ENCODE results near the gene UIMC1.
"Not testable (repeated sequence)": the region's sequence is repeated elsewhere in the genome, so short reads cannot be mapped to it uniquely, and the experiment has no call there.

The UIMC1 gene

DNA sequence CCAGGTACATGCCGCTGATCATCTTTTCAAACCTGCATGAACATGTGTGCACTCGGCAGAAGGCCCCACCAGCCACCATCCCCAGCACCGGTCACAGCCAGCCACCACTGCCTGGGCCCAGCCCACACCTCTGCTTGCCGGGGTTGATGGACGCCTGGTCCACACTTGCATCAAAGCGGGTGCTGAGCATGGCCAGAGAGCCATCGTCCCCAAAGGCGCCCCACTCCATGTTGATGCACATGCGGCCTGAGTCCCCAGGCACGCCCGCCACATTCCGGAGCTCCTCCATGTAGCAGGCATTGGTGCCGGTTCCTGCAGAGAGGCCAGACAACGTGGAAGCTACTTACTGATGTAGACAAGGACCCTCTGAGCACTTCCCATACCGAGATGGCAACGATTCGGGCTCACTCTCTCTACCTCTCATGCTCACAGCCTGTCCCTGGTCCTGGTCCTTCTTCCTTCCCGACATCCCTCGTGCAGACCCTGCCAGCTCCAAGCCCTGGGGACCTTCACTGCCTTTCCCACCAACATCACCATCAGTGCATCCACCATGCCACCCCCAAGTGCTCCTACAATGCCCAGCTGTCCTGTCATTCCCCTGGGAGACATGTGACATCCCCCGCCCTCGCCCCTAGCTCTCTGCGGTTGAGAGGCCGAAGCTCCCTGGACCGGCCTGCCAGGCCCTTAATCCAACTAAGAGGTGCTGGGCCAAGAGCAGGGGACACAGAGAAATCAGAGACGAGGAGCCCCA lies 124.6 kb downstream of the UIMC1 start:
- no peak for DNase-seq

- DNase-seq: no peak
Observed at GRCh38 chr5:176881021-176881749, 125.4 kb downstream of the UIMC1 start.

DNA sequence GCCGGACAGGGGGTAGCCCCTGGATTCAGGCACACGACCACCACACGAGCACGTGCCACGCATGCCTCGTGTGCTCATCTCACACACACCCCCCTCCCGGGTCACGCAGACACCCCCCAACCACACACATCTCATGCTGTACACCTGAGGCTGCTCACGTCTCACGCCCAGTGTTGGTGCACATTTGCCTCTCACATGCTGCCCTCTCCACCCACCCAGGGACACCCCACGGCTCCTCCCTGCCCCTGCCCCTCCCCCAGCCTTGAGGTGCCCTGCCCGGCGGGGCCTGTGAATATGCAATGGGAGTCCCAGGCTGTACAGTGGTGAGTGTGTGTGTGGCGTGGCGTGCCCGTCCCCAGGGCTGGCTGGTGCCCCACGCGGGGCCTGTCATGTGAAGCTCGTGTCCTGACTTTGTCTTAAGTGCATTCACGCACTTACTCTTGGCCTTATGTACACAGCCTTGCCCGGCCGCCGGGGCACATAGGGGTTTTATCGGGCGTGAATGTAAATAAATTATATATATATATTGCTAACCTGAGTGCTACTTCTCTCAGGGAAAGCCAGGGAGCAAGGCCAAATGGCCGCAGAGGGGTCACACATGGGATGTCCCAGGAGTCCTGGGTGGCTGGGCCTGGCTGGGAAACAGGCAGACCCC lies 126.1 kb downstream of the UIMC1 start:
- DNase-seq: no peak

DNA sequence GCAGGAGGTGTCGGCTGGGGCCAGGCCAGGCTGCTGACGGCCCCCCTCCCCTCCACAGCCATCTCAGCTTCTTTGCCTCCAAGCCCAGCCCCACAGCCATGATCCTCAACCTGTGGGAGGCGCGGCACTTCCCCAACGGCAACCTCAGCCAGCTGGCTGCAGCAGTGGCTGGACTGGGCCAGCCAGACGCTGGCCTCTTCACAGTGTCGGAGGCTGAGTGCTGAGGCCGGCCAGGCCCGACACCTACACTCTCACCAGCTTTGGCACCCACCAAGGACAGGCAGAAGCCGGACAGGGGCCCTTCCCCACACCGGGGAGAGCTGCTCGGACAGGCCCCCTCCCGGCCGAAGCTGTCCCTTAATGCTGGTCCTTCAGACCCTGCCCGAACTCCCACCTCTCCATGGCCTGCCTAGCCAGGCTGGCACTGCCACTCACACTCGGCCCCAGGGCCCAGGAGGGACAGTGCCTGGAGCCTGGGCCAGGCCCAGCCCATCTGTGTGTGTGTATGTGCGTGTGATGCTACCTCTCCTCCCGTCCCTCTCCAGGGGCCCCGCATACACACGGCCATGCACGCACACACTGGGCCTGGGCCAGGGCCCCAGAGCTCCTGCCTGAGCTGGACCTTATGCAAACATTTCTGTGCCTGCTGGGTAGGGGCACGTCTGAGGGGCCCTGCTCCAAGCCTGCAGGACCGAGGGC lies 126.8 kb downstream of the UIMC1 start:
- no peak for DNase-seq

DNA sequence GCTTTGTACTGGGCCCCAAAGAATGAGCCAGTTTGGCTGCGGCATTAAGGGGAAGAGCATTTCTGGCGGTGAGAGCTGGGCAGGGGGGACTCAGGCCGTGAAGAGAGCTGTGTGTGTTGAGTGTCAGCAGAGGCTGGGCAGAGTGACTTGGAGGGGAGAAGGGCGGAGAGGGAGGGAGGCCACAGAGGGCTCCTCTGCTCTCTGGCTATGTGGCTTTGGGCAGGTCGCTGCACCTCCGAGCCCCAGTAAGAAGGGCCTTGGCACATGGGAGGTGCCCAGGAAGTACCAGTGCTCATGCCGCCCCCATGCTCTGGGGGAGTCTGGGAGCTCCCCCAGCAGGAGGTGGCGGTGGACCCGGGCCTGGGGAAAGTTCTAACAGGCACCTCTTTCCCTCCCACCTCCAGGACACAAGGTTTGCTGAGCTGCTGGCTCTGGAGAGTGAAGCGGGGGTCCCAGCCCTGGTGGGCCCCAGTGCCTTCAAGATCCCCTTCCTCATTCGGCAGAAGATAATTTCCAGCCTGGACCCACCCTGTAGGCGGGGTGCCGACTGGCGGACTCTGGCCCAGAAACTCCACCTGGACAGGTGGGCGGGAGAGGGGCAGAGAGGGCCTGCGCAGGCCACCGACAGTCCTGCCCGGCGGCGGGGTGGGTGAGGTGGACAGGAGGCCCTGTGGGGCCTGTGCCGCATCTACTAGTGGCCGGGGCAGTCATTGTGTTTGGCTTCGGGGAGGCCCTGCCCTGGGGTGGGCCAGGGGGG lies 127.5 kb downstream of the UIMC1 start:
- DNase-seq: no peak

DNA sequence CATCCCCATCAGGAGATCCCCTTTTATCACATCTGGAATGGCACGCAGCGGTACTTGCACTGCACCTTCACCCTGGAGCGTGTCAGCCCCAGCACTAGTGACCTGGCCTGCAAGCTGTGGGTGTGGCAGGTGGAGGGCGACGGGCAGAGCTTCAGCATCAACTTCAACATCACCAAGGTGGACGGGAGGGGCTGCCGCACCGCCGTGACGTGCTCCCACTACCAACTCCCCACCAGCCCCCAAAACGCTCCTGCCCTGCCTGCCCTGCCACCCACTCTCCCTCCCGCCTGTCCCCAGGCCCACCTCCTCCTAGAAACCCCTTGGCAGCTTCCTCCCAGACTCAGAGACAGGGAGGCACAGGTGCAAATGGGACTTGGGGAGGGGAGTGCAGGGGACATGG lies 128.1 kb downstream of the UIMC1 start:
- no peak for DNase-seq

GRCh38 chr5:176877793-176878331 lies 128.7 kb downstream of the UIMC1 start:
- no peak for DNase-seq

DNA sequence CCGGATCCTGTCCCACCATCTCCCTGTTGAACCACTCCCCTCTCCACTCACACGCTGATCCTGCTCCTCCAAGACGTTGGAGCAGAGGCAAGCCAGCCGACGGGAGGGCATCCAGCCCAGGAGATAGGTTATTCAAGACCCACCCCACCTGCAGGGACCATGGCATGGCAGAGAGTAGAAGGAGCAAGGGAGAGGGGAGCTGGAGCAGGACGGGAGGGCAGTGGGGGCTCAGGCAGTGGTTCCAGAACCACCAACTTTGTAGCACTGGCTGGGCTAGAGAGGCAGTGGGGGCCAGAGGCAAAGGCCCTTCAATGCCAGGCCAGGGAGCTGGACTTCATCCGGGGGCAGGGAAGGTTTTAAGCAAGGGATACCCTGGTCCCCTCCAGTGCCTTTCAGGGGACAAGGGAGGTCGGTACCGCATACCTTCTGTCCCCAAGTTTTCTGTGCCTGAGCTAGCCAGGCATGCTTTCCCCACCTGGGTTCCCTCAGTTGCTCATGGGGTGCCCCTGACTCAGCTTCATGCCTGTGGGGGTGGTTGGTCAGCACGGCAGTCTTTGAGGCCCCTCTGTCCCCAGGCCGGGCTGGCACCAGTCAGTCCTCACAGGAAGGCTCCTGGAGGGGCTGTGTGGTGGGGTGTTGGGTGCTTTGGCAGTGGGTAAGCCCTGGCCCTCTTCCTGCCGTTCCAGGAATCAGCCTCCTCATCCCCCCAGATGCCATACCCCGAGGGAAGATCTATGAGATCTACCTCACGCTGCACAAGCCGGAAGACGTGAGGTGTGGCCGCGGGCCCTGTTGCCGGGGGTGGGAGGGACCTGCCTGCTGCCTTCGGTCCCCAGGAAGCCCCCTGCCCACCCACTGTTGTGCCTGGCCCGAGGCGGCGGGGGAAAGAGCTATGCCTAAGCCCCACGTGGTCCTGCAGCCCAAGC lies 129.8 kb downstream of the UIMC1 start:
- no peak for DNase-seq

DNA sequence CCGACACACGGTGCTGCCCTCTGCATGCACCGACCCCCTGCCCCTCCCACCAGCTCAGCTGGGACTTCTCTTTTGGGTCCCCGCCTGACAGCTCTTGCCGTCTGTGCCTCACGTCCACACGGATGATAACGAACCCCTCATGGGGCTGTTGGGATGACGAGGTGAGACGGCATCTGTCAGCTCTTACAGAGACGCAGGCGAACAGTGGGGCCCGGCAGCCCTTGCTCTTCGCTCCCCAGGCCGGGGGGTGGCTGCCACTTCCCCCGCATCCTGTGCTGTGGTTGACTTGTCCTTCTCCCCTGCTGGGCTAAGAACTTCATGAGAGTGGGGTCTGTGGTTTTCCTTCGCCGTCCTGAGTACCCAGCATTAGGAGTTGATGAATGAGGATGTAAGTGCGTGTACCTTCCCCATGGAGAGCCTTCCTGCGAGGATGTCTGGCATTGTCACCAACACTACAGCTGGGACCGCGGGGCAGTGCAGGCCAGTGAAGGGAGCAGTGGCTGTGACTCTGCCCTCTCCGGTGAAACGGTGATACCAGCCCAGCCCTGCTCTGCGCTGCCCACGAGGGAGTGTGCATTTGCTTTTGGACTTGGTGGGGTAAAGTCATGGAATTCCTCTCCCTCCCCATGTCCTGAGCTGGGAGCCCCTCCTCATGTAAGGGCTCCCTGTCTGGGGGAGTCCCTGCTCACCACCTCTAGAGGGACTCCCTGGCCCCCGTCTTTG lies 130.6 kb downstream of the UIMC1 start:
- no peak for DNase-seq

GRCh38 chr5:176875014-176875550 lies 131.5 kb downstream of the UIMC1 start:
- DNase-seq: peak; percentile 4

GRCh38 chr5:176874198-176874780 lies 132.3 kb downstream of the UIMC1 start:
- no peak for DNase-seq

GRCh38 chr5:176873541-176874172 lies 132.9 kb downstream of the UIMC1 start:
- DNase-seq: no peak

- DNase-seq: not testable (repeated sequence)
Observed at GRCh38 chr5:176873011-176873410, 133.6 kb downstream of the UIMC1 start.

DNA sequence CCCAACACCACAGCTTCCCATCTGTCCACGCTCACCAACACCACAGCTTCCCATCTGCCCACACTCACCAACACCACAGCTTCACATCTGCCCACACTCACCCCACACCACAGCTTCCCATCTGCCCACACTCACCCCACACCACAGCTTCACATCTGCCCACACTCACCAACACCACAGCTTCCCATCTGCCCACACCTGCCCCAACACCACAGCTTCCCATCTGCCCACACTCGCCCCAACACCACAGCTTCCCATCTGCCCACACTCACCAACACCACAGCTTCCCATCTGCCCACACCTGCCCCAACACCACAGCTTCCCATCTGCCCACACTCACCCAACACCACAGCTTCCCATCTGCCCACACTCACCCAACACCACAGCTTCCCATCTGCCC lies 134.0 kb downstream of the UIMC1 start:
- DNase-seq: not testable (repeated sequence)

- not testable (repeated sequence) for DNase-seq
Observed at GRCh38 chr5:176870644-176871043, 135.9 kb downstream of the UIMC1 start.

- no peak for DNase-seq
Observed at GRCh38 chr5:176870110-176870591, 136.4 kb downstream of the UIMC1 start.

DNA sequence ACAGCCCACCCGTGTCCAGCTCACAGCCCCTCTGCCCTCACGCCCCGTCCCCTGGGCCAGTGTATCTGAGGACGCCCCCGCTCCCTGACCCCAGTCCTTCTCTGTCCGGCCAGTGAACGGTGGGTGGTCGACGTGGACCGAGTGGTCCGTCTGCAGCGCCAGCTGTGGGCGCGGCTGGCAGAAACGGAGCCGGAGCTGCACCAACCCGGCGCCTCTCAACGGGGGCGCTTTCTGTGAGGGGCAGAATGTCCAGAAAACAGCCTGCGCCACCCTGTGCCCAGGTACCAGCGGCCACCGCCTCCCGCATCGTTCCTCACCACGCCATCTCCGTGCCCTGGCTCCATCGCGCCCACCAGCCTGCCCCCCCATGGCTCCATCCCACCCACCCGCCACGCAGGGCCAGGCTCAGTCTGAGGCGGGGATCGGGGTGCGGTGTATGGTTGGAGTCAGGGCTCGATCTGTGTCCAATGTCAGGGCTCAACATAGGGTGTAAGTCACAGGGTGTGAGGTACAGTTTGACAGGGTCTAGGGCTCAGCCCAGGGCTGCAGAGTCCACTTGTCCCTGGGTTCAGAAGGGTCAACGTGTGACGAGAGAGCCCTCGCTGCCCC lies 137.0 kb downstream of the UIMC1 start:
- DNase-seq: no peak

DNA sequence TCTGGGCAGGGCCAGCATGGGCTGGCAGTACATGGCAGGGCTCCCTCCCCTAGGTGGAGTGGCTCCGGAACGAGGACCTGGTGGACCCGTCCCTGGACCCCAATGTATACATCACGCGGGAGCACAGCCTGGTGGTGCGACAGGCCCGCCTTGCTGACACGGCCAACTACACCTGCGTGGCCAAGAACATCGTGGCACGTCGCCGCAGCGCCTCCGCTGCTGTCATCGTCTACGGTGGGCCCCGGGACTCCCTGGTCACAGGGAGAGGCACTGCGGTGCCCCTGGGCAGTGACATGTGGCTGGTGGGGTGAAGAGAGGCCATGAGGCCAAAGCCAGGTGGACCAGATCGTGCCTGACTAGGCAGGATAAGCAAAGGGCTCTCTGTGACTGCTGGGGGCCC lies 137.8 kb downstream of the UIMC1 start:
- no peak for DNase-seq

GRCh38 chr5:176868126-176868525 lies 138.5 kb downstream of the UIMC1 start:
- no peak for DNase-seq

Measured in NCI-H1694 treated with DMSO at 0.1 percent for 48 hours (cell line).